Gastroesophageal sphincter (tissue), 4 donors: ENCODE measurements around the gene EFHD1. TPM values are rescaled to one million over a fixed set of nuclear protein-coding genes. Genes with fewer than 3 reads are reported as not detected.
"Not testable (repeated sequence)": the region's sequence is repeated elsewhere in the genome, so short reads cannot be mapped to it uniquely, and the experiment has no call there.

Experiments
- ATAC-seq: fragments of 150-250 bp; one replicate; pipeline ENCODE4 v1.9.1; 2016; ENCODE audit warnings: mild to moderate bottlenecking, moderate library complexity
- H3K27ac ChIP-seq, 4 donors: fragments of 200-600 bp; sonication (generic) in 3 of 4; 1 replicate in 3 of 4; 2 replicates in 1 of 4; pipeline ENCODE4 v1.5.1; 2016 to 2019
- H3K27me3 ChIP-seq: fragments of 200-600 bp; sonication (generic); one replicate; pipeline ENCODE4 v1.5.1; 2019
- H3K36me3 ChIP-seq, 2 donors: fragments of 200-600 bp; sonication (generic); one replicate each; pipeline ENCODE4 v1.5.1; 2019; ENCODE audit warnings: control low read depth in 1 of 2
- H3K4me1 ChIP-seq, 3 donors: fragments of 200-600 bp; sonication (generic); 1 replicate in 2 of 3; 2 replicates in 1 of 3; pipeline ENCODE4 v1.5.1; 2016 to 2019; ENCODE audit warnings: control low read depth in 2 of 3
- H3K4me3 ChIP-seq, 2 donors: fragments of 200-600 bp; sonication (generic); one replicate each; pipeline ENCODE4 v1.5.1; 2019; ENCODE audit warnings: mild to moderate bottlenecking in 1 of 2, moderate library complexity in 1 of 2
- H3K9me3 ChIP-seq, 3 donors: fragments of 200-600 bp; sonication (generic); one replicate each; pipeline ENCODE4 v1.5.1; 2017 to 2019; ENCODE audit warnings: control low read depth in 2 of 3
- CTCF ChIP-seq, 4 experiments: fragments of 200-600 bp in 2 of 4; fragments of 450-650 bp in 2 of 4; sonication (generic) in 1 of 4; IDR thresholded peaks; one replicate each; pipeline ENCODE4 v1.5.1; 2017 to 2019; ENCODE audit warnings: antibody characterized with exemption in 4 of 4, mild to moderate bottlenecking in 2 of 4, moderate library complexity in 2 of 4
- EP300 ChIP-seq: sonication (generic); formaldehyde crosslinking; IDR thresholded peaks from one replicate; pipeline ENCODE4 v1.6.1; 2017; ENCODE audit warnings: antibody characterized with exemption, mild to moderate bottlenecking
- POLR2A ChIP-seq, 2 donors: fragments of 450-650 bp; IDR thresholded peaks; one replicate each; pipeline ENCODE4 v1.6.1; 2017; ENCODE audit warnings: antibody characterized with exemption in 2 of 2, mild to moderate bottlenecking in 2 of 2, moderate library complexity in 1 of 2
- POLR2AphosphoS5 ChIP-seq: sonication (generic); formaldehyde crosslinking; IDR thresholded peaks from one replicate; pipeline ENCODE4 v1.6.1; 2017; ENCODE audit warnings: antibody characterized with exemption
- WGBS, 2 donors: methylation state at CpG; one replicate each; pipeline ENCODE4 v1.1.5; 2018; ENCODE audit warnings: low coverage in 1 of 2; 5-methylcytosine and 5-hydroxymethylcytosine counted together
- total RNA-seq, 4 donors: library from RNA; depleted of rRNA; stranded (reverse); fragments of >200 nt; gene quantifications; one replicate each; pipeline ENCODE4 v1.1.0, GENCODE V29; 2016

Gene EFHD1
- total RNA-seq, 4 donors from 2014 or later, result 9.3 to 23.3 (median 17.5) TPM

- Histone ChIP-seq H3K27me3 (no peaks in the 10 kb centered on the region), H3K4me1 (peaks cover 3 to 75% (median 12%) of the 10 kb centered on the region in 3 donors), H3K27ac (no peak overlapping the region), H3K36me3 (peaks cover 0 to 16% of the 10 kb centered on the region in 2 donors), H3K9me3 (no peaks in the 10 kb centered on the region), H3K4me3 (no peak overlapping the region)
- ATAC-seq, result no peak
- no peak for TF ChIP-seq POLR2AphosphoS5
- TF ChIP-seq POLR2A (IDR thresholded peaks at IDR 0.05), result no peak
- no peak for TF ChIP-seq CTCF (IDR thresholded peaks at IDR 0.05)
- no peak for TF ChIP-seq EP300
- 100% methylated on average over 1 of the region's 1 CpG for WGBS, 2 donors
These were observed 66.8 kb downstream of the EFHD1 start for GRCh38 chr2:232700154-232700553.

- Histone ChIP-seq H3K4me3 (no peak overlapping the region), H3K27me3 (no peaks in the 10 kb centered on the region), H3K27ac (no peak overlapping the region), H3K36me3 (peaks cover 0 to 59% of the 10 kb centered on the region in 2 donors), H3K4me1 (peaks cover 0 to 28% (median 0%) of the 10 kb centered on the region in 3 donors), H3K9me3 (no peaks in the 10 kb centered on the region)
- 81 to 83% methylated on average over 4 of the region's 4 CpGs for WGBS, 2 donors
- ATAC-seq, result no peak
- TF ChIP-seq POLR2A (IDR thresholded peaks at IDR 0.05) (no peak), EP300 (no peak), POLR2AphosphoS5 (no peak), CTCF (IDR thresholded peaks at IDR 0.05) (no peak)
These were observed 73.7 kb downstream of the EFHD1 start for GRCh38 chr2:232707076-232707475.

GRCh38 chr2:232713505-232713904 lies 80.1 kb downstream of the EFHD1 start:
- TF ChIP-seq POLR2AphosphoS5, result no peak
- TF ChIP-seq EP300, result no peak
- TF ChIP-seq CTCF (IDR thresholded peaks at IDR 0.05), result no peak
- TF ChIP-seq POLR2A (IDR thresholded peaks at IDR 0.05), result no peak
- Histone ChIP-seq H3K27me3 (no peaks in the 10 kb centered on the region), H3K27ac (no peak overlapping the region), H3K36me3 (peaks cover 0 to 35% of the 10 kb centered on the region in 2 donors), H3K4me3 (no peak overlapping the region), H3K4me1 (peaks cover 0 to 16% (median 0%) of the 10 kb centered on the region in 3 donors), H3K9me3 (no peaks in the 10 kb centered on the region)
- no peak for ATAC-seq

GRCh38 chr2:232714969-232715368 lies 81.6 kb downstream of the EFHD1 start:
- no peak overlapping the region for H3K4me3 ChIP-seq
- no peak for ATAC-seq
- no peak overlapping the region for H3K27ac ChIP-seq
- no peaks in the 10 kb centered on the region for H3K27me3 ChIP-seq
- 74 to 81% methylated on average over 3 of the region's 3 CpGs for WGBS, 2 donors
- TF ChIP-seq POLR2A (IDR thresholded peaks at IDR 0.05), result no peak
- TF ChIP-seq POLR2AphosphoS5, result no peak
- no peak for TF ChIP-seq CTCF (IDR thresholded peaks at IDR 0.05)
- TF ChIP-seq EP300, result no peak
- H3K36me3 ChIP-seq, result peaks cover 0 to 24% of the 10 kb centered on the region in 2 donors
- no peaks in the 10 kb centered on the region for H3K9me3 ChIP-seq
- peaks cover 0 to 22% (median 0%) of the 10 kb centered on the region in 3 donors for H3K4me1 ChIP-seq

- Histone ChIP-seq H3K4me1 (peaks cover 0 to 34% (median 0%) of the 10 kb centered on the region in 3 donors), H3K36me3 (peaks cover 0 to 41% of the 10 kb centered on the region in 2 donors)
- not testable (repeated sequence) for H3K27me3 ChIP-seq, H3K4me3 ChIP-seq, H3K27ac ChIP-seq, ATAC-seq, H3K9me3 ChIP-seq
These were observed 86.7 kb downstream of the EFHD1 start for GRCh38 chr2:232720056-232720455.
